C4-2B (cell line): Measurements from ENCODE around the gene GNB1.

Experiments used
- CTCF ChIP-seq: fragments of 450-650 bp; conservative IDR thresholded peaks from 2 replicates; pipeline ENCODE4 v1.5.1; 2017; ENCODE audit warnings: mild to moderate bottlenecking
- ZFX ChIP-seq: fragments of 450-650 bp; IDR thresholded peaks from 2 replicates; pipeline ENCODE4 v1.6.1; 2017

- TF ChIP-seq CTCF (no peak), ZFX (no peak)
Measured at GRCh38 chr1:1927751-1928150, 36.9 kb upstream of the GNB1 start.
